Activated gamma-delta T cell (primary cell): ENCODE measurements around the gene TBXA2R.
"Not testable (repeated sequence)": the region's sequence is repeated elsewhere in the genome, so short reads cannot be mapped to it uniquely, and the experiment has no call there.

Experiments
- DNase-seq: peaks from one replicate; lab custom pipeline; 2025; lab: John Stamatoyannopoulos, UW

TBXA2R gene

GRCh38 chr19:3577723-3578344, 28.8 kb downstream of the TBXA2R start:
- no peak for DNase-seq

DNA sequence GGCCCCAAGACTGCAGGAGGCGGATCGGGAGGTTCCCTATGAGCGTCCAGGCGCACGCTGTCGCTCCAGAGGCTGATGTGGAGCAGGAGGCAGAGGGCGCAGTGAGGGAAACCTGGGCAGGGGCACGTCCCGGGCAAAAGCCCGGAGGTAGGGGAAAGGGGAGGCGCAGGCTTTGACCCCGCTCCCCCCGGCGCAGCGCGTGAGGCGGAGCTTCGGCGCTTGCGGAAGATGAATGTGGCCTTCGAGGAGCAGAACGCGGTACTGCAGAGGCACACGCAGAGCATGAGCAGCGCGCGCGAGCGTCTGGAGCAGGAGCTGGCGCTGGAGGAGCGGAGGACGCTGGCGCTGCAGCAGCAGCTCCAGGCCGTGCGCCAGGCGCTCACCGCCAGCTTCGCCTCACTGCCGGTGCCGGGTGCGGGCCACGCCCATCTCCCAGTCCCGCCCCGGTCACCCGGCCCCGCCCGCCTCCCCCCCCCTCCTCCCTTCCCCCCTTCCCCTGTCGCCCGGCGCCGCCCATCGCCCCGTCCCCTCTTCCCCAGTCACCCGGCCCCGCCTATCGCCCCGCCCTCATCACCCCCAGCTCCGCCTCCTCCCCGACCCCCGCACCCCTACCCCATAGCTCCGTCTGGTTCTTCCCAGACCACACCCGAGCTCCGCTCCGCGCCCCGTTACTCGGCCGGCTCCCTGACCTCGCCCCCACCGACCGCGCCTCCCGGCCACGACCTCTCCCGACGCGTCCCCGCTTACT, 29.8 kb downstream of the TBXA2R start:
- DNase-seq, result no peak

GRCh38 chr19:3575949-3576673, 30.6 kb downstream of the TBXA2R start:
- DNase-seq, result no peak

DNA sequence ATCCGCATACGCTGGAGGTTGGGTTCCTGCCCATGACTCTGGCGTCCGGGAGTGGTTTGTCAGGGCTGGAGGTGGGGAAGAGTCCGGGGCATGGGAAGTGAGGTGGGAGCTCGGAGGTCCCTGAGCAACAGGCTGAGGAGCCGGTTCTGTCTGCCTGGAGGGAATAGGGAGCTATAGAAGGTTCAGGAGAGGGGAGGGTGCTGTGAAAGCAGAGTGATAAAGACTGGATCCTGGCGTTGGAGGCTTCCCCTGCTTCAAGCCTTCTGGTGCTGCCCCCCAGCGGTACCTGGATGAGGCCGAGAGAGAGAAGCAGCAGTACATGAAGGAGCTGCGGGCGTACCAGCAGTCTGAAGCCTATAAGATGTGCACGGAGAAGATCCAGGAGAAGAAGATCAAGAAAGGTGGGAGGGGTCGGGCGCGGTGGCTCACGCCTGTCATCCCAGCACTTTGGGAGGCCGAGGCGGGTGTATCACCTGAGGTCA, 31.4 kb downstream of the TBXA2R start:
- DNase-seq, result no peak

- DNase-seq, result peak; percentile 53
Observed at GRCh38 chr19:3573858-3574637, 32.6 kb downstream of the TBXA2R start.

- DNase-seq, result no peak
Observed at GRCh38 chr19:3573162-3573857, 33.4 kb downstream of the TBXA2R start.

DNA sequence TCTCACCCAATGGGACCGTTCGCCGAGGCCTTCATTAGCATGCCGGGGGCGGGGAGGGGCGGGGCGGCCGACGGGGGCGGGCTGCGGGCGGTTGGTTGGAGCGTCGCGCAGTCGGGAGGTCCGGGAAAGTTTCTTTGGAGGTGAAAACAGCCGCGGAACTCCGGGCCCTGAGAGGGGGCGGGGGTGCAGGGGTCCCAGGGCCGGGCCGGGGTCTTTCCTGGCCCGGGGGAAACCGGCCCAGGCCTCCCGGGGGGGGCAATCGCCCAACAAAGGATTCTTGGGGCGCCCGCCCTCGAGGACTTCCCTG, 33.9 kb downstream of the TBXA2R start, which contains the start of gene HMG20B:
TSS of gene HMG20B (plus strand) at position 90 of the 307 bp plus-strand sequence. CDS start 366 bp downstream, outside the sequence.
- DNase-seq, result no peak

- peak; percentile 100 for DNase-seq
Observed at GRCh38 chr19:3572132-3572854, 34.4 kb downstream of the TBXA2R start.

DNA sequence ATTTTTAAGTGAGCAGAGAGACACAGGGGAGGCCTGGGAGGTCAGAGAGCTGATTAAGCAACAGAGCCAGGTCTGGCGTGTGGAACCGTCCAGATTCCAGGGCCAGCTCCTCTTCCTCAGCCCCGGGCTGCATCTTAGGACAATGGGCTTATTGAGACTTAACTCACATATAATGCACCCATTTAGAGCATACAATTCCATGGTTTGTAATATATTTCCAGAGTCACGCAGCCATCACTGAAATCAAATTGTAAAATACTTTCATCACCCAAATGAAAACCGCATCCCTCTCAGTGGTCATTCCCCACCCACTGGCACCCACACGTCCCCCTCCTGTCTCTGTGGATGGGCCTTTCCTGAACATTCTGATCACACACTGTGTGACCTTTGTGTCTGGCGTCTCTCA, 36.1 kb downstream of the TBXA2R start:
- DNase-seq, result no peak

DNA sequence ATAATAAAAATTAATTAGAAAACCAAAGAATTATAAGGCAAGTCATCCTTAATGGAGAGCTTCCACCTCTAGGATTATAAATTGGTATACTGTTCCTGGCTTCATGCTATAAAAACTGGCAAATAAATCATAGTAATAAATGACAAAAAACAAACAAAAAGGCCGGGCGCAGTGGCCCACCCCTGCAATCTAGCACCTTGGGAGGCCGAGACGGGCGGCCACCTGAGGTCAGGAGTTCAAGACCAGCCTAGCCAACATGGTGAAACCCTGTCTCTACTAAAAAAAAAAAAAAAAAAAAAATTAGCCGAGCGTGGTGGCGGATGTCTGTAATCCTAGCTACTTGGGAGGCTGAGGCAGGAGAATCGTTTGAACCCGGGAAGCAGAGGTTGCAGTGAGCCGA, 36.6 kb downstream of the TBXA2R start:
- not testable (repeated sequence) for DNase-seq

- no peak for DNase-seq
Observed at GRCh38 chr19:3565139-3565538, 41.5 kb downstream of the TBXA2R start.

DNA sequence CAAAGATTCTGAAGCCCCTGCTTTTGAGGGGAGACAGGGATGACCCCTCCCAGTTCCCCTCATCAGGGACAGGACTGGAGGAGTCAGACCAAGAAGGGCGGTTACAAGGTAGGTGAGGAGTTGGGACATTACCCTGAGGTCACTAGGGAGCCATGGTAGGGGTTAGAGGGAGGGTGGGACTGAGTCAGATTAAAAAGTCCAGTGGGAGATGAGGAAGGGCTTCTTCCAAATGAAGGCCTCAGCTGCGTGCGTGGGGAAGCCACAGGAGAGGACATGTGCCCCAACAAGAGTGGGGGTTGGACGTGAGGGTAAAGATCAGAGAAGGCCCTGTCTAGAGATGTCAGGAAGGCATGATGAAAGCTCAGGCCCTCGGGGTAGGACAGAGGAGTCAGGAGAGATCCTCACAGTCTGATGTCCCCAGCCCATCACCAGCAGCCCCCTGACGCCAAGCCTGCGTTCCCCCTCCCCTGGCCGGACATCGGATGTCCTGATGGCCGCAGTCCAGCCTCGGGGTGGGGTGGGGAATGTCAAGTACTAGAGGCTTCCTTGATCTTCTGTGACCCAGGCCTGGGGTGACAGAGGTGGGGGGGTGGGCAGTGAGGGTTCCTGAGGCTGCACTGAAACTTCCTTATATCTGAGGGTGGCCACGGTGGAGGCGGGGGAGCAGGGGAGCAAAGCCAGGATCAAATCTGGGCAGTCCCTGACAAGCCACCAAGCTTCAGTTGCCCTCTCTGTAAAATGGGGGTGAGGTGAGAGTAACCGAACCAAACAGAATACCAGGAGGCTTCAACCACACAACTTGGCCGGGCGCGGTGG, 42.8 kb downstream of the TBXA2R start:
- no peak for DNase-seq

DNA sequence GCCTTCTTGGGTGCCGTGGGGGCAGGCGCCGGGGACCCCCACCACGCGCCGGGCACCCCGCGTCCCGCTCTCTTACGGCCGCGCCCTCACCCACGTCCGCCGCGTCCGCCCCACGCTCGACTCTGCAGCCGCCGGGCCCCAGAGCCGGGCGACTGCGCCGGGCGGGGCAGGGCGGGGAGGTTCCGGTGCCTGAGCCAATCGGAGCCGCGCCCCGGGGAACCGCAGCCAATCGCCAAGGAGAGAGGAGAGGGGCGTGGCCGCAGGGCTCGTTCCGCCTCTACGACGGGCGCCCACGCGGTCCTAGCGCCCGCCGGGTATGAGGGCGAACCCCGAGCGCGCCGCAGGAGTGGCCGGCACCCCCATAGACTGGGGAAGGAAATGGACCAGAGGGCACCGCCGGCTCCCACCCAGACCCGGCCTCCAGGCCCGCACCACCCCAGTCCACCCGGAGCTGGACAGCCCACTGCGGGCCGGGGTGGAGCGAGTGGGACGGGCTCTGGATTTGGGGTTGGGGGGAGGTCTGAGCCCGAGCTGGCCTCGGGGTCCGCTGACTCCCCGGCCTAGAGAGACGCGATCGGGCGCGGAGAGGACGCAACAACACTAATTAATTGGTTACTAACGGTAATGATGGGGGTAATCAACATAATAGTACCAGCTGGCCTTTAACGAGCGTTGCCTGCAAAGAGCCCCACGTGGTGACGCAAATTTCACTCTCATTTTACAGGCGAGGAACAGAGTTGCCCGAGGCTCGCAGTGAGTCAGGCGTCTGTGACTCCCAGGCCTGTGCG, 49.0 kb downstream of the TBXA2R start, which contains the start of gene MFSD12:
TSS of gene MFSD12 (minus strand) at position 126 of the 788 bp plus-strand sequence. CDS start 183 bp downstream, outside the sequence.
- peak; percentile 94 for DNase-seq

DNA sequence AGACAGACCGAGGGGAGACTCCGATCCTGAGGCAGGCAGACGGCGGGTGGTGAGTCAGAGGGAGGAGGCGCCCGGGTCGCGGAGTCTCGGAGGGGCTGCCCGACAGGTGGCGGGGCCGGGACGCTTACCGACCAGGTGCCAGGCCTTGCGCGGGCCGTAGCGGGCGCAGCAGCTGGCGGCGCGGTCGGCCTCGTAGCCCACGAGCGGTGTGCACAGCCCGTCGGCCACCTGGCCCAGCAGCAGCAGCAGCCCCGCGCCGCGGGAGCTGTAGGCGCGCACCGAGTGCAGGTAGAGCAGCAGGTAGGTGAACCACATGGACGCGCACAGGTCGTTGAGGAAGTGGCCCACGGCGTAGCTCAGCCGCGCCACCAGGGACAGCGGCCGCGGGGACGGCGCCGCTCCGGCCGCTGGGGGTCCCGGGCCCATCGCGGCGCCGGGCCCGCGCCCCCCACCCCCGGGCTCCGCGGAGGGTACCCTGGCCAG, 49.7 kb downstream of the TBXA2R start:
- DNase-seq, result peak; percentile 63

DNA sequence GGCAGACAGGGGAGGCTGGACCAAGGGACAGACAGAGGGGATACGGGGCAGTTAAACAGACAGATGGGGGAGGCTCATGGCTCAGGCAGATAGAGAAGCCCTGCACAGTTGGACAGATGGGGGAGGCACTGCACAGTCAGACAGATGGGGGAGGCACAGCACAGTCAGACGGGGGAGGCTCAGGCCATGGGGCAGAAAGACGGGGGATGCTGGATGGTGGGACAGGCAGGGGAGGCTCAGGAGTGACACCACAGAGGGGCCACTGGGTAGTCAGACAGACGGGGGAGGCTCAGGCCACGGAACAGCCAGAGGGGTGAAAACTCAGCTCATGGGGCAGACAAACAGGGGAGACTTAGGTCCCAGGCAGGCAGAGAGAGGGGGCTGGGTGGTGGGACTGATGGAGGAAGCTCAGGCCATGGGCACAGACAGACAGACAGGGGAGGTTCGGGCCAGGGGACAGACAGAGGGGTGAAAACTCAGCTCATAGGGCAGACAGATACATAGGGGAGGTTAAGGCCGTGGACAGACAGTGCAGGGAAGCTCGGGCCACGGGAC, 50.2 kb downstream of the TBXA2R start:
- DNase-seq, result no peak

GRCh38 chr19:3555653-3556422, 50.8 kb downstream of the TBXA2R start:
- no peak for DNase-seq

GRCh38 chr19:3554254-3555083, 52.2 kb downstream of the TBXA2R start:
- no peak for DNase-seq
